Germinal center (tissue), 1 donor: ENCODE results near the gene RASA4B.
"Not testable (repeated sequence)": the region's sequence is repeated elsewhere in the genome, so short reads cannot be mapped to it uniquely, and the experiment has no call there.

ENCODE experiments used
- DNase-seq: peaks from one replicate; pipeline ENCODE4 v3.0.0; 2012; ENCODE audit warnings: mixed read lengths, low spot score

RASA4B gene

DNA sequence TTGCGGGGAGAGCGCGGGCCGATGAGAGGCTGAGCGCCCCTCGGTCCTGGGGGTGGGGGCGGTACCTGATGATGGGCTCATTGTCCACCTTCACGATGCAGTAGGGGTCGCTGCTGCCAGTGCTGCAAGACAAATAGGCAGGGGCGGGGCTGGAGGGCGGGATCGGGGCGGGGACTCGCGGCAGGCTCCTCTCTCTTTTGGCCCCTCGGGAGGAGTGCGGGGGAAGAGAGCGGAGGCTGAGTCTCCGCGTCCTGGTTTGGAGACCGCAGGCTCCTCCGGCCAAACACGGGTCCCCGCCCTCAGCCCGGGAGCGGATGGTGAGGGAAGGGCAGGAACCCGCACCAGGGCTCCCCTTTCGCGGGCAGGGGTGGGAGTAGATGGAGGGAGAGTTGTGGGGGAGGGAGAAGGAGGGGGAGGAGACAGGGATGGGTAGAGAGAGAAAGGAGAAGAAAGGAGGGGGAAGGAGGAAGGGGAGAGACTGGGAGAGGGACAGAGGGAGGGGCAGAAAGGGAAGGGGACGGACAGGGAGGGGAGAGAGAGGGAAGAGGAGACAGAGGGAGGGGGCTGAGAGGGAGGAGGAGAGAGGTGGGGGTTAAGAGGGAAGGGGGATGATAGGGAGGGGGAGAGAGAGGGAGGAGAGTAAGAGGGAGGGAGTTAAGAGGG lies 5.6 kb downstream of the RASA4B start:
- not testable (repeated sequence) for DNase-seq

DNA sequence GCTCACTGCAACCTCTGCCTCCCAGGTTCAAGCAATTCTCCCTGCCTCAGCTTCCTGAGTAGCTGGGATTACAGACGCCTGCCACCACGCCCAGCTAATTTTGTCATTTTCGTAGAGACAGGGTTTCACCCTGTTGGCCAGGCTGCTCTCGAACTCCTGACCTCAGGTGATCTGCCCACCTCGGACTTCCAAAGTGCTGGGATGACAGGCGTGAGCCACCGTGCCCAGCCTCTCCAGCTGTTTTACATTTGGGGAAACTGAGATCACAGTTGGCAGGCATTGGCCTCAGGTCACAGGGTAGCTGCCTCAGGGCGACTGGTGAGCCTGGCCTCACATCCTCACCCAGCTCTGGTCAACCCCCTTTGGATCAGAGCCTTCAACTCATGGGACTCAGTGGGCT lies 7.0 kb downstream of the RASA4B start:
- not testable (repeated sequence) for DNase-seq

DNA sequence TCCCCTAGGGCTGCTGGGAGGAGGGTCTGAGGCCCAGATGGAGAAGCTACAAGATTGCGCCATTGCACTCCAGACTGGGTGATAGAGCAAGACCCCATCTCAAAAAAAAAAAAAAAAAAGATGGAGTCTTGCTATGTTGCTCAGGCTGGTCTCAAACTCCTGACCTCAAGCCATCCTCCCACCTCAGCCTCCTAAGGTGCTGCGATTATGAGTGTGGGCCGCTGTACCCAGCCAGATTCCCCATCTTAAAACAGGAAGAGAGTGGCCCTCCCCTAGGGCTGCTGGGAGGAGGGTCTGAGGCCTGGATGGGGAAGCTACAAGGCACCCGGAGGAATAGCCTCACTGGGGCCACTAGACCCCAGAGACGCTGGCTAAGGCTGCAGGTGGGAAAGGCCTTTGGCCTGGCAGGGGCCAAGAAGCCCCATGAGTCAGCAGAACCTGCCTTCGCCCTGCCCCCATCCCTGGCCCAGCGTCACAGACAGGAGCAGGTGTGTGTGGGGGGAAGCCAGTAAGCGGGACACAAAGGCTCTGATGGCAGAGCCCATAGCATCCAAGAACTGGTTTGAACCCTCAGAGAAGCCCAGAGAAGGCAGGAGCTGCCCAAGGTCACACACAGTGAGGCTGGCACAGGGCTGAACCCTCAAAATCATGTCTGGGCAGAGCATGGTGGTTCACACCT lies 10.0 kb downstream of the RASA4B start:
- not testable (repeated sequence) for DNase-seq

DNA sequence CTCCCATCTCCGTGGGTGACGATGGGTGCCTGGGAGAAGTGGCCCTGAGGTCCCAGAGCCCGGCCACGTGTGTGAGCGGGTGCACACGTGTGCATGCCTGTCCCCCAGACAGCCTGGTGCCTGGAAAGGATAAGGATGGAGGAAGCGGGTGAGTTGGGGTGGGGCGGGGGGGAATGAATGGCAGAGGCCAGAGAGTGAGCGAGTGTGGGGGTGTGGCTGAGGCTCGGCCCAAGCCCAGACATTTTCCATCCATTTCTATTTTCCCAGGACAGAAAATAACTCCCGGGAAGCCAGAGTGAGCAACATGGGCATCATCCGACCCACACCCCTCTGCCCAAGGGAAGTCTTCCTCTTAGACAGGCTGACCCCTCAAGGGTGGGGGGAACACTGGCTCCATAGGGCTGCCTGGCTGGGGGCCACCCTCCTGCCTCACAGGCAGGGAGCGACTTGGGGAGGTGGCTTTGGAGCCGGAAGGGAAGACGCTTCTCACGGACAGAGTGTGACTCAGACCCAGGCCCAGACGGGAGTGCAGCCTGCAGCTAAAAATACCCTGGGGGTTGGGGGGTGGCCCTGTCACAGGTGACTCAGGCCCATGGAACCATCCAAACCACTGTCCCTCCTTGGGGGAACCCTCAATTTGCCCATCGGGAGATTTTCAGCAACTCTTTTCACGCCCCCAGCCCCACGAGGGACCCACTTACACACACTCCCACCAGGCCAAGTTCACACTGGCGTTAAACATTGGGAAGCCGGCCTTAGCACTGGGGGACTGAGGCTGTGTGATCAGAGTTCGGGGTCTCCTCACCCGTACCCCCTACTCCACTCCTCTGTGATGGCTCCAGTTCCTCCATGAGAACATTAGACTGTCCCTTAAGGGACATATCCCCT lies 12.0 kb downstream of the RASA4B start:
- DNase-seq: not testable (repeated sequence)

DNA sequence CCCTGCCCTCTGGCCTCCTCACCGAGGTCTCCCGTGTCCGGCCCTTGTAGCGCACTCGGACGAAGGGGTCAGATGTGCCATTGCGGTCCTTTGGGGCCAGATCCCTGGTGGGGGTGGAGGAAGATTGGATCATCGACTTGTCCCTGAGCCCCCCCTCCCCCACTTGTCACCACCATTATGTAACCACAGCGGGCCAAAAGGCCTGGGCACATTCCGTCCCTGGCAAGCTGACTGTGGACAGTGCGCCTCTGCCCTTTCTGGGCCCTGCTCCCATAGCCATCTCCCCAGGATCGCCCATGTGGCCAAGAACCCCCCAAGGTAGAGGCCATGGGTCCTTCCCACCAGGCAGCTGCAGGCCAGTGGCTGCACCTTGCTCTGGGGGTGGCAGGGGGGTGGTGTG lies 14.4 kb downstream of the RASA4B start:
- not testable (repeated sequence) for DNase-seq

DNA sequence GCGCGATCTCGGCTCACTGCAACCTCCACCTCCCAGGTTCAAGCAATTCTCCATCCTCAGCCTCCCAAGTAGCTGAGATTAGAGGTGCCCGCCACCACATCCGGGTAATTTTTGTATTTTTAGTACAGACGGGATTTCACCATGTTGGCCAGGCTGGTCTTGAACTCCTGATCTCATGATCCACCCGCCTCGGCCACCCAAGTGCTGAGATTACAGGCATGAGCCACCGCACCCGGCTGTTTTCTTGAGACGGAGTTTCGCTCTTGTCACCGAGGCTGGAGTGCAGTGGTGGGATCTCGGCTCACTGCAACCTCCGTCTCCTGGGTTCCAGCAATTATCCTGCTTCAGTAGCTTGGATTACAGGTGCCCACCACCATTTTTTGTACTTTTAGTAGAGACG lies 19.3 kb downstream of the RASA4B start:
- DNase-seq: not testable (repeated sequence)

DNA sequence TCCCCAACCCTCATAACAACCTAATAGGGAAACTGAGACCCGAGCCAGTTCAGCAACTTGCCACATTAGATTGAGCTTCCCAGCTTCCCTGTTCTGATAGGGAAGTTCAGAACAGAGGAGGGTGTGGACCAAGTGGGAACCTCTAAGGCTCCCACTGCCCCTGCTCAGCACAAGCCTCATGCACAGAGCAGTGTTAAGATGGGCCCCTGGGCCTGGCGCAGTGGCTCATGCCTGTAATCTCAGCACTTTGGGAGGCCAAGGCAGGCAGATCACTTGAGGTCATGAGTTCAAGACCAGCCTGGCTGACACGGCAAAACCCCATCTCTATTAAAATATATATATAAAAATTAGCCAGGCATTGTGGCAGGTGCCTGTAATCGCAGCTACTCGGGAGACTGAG lies 20.3 kb downstream of the RASA4B start:
- DNase-seq: not testable (repeated sequence)

DNA sequence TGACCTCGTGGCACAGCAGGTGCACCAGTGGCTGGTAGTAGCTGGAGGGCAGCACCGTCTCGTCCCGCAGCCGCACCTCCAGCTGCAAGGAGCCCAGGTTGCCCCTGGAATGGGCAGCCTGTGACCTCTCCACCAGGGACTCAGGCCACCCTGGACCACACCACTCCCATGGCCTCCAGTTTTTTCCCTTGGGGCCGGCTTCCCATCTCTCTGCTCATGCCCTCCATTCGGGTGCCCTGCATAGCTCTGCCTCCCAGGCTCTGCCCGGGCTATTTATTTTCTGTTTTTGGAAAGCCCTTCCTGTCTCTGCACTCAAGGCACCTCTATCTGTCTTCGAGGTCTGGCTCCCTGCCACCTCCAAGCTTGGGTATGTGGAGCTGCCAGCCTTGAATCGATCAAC lies 20.7 kb downstream of the RASA4B start:
- not testable (repeated sequence) for DNase-seq

DNA sequence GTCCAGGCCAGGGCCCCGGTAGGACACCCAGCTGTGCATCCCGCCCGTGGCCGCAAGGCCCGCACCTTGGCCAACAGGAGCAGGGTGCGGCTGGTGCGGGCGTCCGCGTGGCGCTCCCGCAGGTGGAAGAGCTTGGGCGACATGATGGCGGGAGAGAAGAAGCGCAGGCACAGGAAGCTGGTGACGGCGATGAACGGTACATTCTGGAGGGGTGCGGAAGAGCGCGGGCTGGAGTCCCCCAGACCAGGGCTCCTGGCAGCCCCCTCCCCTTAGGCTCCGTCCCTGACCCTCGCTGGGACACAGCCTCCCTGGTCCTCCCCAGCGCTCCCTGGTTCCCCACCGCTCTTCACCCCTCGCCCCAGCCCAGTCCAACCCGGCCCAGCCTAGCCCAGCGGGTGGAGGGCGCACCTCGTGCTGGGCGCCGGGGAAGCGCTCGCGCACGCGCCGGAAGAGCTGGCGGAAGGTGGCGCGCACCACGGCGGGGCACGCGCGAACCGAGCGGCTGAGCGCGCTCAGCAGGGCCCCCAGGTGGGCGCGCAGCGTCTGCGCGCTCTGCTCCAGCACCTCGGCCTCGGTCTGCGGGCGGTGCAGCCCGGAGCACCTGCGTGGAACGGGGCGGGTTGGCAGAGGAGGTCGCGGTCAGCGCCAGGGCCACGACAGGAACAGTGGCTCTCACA lies 23.0 kb downstream of the RASA4B start:
- DNase-seq: not testable (repeated sequence)

DNA sequence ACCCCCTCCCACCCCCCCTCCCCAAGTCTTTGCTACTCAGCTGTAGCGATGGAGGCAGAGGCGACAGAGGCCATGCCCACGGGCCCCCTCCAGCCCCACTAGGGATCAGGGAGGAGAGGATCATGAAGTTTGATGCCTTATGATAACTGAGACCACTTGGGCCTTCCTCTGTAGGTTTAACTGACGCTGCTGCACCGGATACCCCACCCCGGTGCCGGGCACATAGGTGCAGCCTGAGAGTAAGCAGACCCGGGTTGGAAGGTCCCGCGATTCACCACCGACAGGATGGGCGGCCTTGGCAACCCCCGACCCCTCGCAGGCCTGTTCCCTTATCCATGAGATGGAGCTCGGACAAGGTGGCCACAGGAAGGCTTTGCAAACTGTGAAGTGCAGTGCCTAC lies 23.6 kb downstream of the RASA4B start:
- DNase-seq: not testable (repeated sequence)

DNA sequence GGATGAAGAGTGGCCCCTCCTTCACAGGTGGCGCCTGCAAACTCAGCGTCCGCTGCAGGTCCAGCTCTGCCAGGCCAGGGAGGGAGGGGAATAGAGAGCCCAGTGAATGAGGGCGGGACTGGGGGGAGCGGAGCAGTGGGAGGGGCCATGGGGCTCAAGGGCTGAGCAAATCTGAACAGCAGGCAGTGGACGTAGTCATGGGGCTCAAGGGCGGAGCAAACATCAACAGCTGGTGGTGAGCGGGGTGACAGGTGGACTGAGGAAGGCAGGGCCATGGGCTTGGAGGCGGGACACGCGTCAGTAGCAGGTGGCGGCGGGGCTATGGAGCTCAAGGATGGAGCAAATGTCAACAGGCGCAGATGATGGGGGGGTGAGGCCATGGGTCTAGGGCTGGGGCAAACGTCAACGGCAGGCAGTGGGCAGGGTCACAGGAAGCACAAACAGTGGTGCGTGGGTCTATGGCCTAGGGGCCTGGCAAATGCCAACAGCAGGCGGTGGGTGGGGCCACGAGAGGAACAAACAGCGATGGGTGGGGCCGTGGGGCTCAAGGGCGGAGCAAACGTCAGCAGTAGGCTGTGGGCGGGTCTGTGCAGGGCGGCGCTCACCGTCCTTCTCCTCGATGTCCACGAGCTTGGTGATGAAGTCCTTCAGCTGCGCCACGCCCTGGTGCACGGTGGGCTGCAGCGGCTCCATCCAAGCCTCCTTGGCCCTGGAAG lies 24.2 kb downstream of the RASA4B start:
- DNase-seq: not testable (repeated sequence)

DNA sequence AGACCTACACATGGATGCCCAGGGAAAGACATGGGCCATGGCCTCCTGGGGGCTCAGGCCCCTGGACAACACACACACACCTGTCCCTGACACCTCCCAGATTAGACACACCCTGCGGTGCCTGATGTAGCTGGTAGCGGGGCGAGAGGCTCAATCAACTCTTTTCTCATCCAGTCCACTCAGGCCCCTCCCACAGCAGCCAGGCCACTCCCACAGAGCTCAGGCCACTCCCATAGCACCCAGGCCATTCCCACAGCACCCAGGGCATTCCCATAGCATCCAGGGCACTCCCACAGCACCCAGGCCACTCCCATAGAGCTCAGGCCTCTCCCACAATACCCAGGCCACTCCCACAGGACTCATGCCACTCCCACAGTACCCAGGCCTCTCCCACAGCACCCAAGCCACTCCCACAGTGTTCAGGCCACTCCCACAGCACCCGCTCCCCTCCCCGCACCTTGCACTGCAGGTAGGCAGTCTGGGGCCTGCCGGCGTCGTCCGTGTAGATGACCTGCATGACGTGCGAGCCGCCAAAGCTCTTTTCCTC lies 27.0 kb downstream of the RASA4B start:
- not testable (repeated sequence) for DNase-seq

DNA sequence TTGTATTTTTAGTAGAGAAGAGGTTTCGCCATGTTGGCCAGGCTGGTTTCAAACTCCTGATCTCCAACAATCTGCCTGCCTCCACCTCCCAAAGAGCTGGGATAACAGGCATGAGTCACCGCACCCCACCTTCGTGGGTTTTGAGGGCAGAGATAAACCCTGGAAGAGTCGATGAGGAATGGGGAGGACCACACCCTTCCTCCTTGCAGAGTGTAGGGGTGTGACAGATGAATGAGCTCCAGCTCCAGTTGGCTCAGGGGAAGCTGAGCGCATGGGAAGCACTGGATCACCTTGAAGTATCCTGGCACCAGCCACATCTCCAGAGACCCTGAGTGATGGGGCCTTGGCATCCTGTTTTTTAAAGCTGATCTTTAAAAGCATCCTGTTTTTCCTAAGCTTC lies 33.3 kb downstream of the RASA4B start:
- not testable (repeated sequence) for DNase-seq

DNA sequence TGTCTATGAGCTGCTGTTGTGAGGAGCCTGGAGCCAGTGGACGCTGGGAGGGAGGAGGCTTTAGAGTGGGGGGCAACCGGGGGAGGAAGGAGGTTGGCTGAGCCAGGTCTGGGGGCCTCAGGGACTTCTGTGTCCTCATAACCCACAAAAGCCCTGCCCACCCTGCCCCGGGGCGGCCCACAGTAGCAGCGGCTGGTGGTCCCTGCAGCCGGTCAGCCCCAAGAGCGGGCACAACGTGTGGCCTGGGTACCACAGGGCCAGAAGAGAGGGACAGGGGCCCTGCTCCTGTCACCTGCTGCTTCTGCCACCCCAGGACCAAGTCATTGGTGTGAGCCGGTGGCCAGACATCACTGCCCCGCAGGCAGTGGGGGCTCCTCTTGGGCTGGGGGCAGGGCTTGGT lies 35.6 kb downstream of the RASA4B start:
- DNase-seq: not testable (repeated sequence)

DNA sequence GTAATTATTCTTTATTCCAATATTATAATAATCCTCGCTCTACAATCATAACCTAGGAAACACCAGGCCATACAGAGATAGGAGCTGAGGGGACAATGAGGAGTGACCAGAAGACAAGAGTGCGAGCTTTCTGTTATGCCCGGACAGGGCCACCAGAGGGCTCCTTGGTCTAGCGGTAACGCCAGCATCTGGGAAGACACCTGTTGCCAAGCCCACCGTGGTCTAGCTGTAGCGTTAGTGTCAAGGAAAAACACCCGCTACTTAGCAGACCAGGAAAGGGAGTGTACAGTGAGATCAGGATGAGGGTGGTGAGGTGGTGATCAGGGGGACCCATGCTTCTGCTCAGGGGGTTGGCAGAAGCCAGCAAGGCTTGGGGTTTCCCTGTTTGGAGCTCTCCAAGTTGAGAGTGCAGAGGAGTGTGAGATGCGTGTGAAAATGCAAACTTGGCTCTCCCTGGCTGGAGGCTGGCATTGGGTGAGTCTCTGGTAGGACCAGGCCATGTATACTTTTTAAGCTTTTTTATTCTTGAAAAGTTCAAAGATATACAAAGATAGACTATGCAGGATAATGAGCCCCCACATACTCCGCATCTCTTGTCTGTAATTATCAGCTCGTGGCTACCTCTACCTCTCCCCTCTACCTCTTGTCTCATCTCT lies 37.5 kb downstream of the RASA4B start:
- not testable (repeated sequence) for DNase-seq

DNA sequence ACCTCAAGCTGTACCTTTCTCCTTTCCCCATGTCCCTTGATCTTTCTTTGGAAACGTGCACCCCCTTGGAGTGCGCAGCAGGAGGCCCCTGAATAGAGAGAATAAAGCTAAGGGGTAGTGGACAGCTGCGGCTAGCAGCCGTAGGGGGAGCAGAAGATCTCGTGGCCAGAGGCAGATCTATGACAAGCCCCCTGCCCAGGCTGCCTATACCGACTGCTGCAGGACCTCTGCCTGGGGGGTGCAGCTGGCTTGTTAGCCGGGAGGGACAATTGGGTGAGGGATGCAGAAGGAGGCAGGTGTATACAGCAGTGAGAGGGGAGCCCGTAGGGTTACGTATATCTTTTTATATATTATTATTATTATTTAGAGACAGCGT lies 38.4 kb downstream of the RASA4B start:
- DNase-seq: not testable (repeated sequence)

DNA sequence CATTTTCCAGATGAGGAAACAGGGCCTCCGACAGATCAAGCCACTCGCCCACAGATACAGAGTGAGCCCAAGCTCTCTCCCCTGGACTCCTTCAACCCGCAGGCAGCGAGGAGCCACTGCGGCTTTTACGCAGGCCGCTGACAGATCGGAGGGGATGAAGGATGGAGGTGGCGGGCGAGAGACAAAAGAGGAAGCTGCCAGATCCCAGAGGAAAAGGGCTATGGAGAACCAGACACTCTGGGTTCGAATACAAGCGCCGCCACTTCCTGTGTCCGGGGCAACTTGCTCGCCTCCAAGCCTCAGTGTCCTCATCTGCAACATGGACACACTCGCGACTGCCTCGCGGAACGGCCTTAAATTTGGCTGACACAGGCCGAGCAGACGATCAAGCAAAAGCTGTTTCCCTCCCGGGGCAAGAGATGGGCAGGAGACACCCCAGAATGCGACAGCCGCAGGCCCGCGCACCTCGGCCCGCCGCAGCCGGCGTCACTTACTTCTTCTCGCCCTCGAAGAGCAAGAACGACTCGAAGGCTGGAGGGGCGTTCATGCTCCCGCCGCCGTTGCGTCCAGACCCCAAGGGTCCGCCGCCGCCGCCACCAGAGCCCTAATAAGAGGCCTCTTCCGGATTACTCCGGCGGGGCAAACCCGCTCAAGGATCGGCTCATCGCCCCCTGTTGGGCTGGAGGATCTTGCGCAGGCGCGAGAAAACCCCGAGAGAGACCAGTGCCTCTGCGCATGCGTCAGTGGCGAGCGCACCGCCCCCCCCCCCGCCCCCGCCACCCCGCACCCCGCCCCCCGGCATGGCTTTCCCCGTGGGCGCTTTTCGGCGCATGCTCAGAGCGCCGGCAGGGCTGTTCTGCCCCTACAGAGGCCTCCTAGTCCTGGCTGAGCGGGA lies 39.0 kb downstream of the RASA4B start, which contains the start of gene POLR2J:
POLR2J (minus strand) TSS at position 609 of the 895 bp plus-strand sequence; CDS start at position 547, 62 bp downstream.
- not testable (repeated sequence) for DNase-seq

DNA sequence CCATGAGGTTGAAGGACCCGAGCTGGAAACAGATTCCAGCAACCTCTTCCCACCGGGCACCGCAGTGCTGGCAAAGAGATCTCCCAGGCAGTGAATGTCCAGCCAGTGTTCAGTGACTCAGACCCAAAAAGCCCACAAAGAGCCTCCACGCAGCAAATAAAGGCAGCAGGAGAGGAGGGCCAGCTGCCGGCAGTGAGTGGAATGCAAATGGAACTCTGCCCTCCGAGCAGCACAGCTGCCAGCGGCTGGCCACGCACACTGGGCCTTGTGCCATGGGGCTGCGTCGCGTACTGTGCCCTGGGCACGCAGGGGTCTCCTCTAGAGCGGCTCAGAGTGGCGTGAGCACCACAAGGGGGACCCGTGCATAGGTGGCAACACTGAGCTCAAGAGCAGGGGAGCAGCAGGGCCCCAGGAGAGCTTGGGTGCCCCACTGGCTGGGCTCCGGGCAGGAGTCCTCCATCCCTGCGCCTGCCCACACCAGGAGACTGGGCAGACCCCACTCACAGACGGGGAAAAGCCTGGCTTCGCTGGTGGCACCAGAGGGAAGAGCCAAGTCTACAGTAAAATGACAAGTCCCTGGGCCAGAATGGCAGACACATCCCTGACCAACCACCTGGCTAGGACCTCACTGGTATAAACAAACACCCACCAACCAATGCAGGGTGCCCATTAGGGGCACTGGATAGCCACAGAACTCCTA lies 42.7 kb downstream of the RASA4B start:
- not testable (repeated sequence) for DNase-seq

DNA sequence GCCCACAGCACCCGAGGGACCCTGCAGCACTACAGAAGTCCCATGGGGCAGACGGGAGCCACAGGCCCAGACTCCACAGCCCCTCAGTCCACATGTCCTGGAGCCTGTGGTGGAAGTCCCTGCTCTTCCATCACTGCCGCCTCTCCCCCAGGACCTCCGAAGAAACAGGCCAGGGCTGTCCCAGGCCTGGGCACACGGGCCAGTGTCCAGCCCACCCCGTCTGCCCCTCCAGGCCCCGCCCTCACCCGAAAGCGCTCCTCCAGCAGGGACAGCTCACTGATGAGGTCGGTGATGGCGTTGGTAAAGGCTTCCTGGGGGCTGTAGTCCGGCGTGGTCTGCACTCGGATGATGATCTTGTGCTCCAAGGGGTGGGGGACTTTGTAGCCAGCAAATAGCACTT lies 43.5 kb downstream of the RASA4B start:
- not testable (repeated sequence) for DNase-seq
